Neural cell (in vitro differentiated cells): Measurements from ENCODE around the gene C2orf74.

Source experiments
- EP300 ChIP-seq: fragments of 450-650 bp; conservative IDR thresholded peaks from 2 replicates; pipeline ENCODE4 v1.6.1; 2014; ENCODE audit warnings: antibody characterized with exemption, mild to moderate bottlenecking, moderate library complexity; ENCODE audit not compliant: poor library complexity, severe bottlenecking
- EZH2 ChIP-seq: fragments of 200-600, 300-800 bp; shearing (Covaris generic), sonication (generic); IDR thresholded peaks from 2 replicates; pipeline ENCODE4 v1.6.1; 2014; ENCODE audit warnings: antibody characterized with exemption, low read length, borderline replicate concordance, mild to moderate bottlenecking; ENCODE audit not compliant: insufficient read depth, poor library complexity, severe bottlenecking
- MXI1 ChIP-seq: fragments of 450-650 bp; conservative IDR thresholded peaks from 2 replicates; pipeline ENCODE4 v1.6.1; 2014; ENCODE audit warnings: antibody characterized with exemption, mild to moderate bottlenecking; ENCODE audit not compliant: poor library complexity, severe bottlenecking
- POLR2AphosphoS5 ChIP-seq: IDR thresholded peaks from 2 replicates; pipeline ENCODE4 v1.6.1; 2012
- RAD21 ChIP-seq: fragments of 450-650 bp; conservative IDR thresholded peaks from 2 replicates; pipeline ENCODE4 v1.6.1; 2014; ENCODE audit warnings: antibody characterized with exemption, mild to moderate bottlenecking, moderate library complexity
- TAF1 ChIP-seq: IDR thresholded peaks from 2 replicates; pipeline ENCODE4 v1.6.1; 2012; ENCODE audit warnings: low read depth
- TF ChIP-seq, protein P1 (sequence below): fragments of 450-650 bp; IDR thresholded peaks from 2 replicates; pipeline ENCODE4 v1.5.1; 2014; ENCODE audit warnings: antibody characterized with exemption, mild to moderate bottlenecking, moderate library complexity; ENCODE audit not compliant: poor library complexity, severe bottlenecking
- TF ChIP-seq, protein P2 (sequence below): IDR thresholded peaks from 2 replicates; pipeline ENCODE4 v1.6.1; 2012; ENCODE audit warnings: borderline replicate concordance

DNA sequence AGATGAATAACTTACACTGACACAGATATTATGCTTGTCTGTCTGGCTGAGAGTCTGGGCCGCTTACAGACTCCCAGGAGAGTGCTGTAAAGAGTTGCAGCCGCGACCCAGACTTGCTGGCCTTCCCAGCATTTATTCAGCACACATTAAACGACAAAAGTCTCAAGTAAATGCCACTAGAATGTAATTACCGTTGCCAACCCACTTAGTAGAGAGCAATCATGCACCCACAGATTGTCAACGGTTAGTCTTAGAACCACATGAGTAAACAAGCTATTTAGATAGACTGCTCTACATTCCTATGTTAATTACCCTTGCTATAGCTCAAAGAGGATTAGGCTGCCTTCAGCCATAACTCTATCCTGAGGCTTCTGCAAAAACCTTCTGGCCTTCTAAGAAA, 47.8 kb upstream of the C2orf74 start:
- TF ChIP-seq, protein P1, sequence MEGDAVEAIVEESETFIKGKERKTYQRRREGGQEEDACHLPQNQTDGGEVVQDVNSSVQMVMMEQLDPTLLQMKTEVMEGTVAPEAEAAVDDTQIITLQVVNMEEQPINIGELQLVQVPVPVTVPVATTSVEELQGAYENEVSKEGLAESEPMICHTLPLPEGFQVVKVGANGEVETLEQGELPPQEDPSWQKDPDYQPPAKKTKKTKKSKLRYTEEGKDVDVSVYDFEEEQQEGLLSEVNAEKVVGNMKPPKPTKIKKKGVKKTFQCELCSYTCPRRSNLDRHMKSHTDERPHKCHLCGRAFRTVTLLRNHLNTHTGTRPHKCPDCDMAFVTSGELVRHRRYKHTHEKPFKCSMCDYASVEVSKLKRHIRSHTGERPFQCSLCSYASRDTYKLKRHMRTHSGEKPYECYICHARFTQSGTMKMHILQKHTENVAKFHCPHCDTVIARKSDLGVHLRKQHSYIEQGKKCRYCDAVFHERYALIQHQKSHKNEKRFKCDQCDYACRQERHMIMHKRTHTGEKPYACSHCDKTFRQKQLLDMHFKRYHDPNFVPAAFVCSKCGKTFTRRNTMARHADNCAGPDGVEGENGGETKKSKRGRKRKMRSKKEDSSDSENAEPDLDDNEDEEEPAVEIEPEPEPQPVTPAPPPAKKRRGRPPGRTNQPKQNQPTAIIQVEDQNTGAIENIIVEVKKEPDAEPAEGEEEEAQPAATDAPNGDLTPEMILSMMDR, result no peak
- TF ChIP-seq, protein P2, sequence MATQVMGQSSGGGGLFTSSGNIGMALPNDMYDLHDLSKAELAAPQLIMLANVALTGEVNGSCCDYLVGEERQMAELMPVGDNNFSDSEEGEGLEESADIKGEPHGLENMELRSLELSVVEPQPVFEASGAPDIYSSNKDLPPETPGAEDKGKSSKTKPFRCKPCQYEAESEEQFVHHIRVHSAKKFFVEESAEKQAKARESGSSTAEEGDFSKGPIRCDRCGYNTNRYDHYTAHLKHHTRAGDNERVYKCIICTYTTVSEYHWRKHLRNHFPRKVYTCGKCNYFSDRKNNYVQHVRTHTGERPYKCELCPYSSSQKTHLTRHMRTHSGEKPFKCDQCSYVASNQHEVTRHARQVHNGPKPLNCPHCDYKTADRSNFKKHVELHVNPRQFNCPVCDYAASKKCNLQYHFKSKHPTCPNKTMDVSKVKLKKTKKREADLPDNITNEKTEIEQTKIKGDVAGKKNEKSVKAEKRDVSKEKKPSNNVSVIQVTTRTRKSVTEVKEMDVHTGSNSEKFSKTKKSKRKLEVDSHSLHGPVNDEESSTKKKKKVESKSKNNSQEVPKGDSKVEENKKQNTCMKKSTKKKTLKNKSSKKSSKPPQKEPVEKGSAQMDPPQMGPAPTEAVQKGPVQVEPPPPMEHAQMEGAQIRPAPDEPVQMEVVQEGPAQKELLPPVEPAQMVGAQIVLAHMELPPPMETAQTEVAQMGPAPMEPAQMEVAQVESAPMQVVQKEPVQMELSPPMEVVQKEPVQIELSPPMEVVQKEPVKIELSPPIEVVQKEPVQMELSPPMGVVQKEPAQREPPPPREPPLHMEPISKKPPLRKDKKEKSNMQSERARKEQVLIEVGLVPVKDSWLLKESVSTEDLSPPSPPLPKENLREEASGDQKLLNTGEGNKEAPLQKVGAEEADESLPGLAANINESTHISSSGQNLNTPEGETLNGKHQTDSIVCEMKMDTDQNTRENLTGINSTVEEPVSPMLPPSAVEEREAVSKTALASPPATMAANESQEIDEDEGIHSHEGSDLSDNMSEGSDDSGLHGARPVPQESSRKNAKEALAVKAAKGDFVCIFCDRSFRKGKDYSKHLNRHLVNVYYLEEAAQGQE, result no peak
- no peak for TF ChIP-seq POLR2AphosphoS5
- no peak for TF ChIP-seq EP300
- no peak for TF ChIP-seq EZH2
- no peak for TF ChIP-seq TAF1
- TF ChIP-seq MXI1, result no peak
- no peak for TF ChIP-seq RAD21
